ENCODE data around the gene DBH. TPM values are rescaled to one million over a fixed set of nuclear protein-coding genes. Genes with fewer than 3 reads are reported as not detected.

The DBH gene
- total RNA-seq, 3 donors from 2014 or later (not counting 1 experiment from before 2014, with no cell fraction given): not detected

- Histone ChIP-seq H3K27me3 (ENCODE audit: control insufficient read depth, insufficient read depth, low read length) (no peaks in the 10 kb centered on the region), H3K27ac (ENCODE audit: low read length) (no peak overlapping the region), H3K4me1 (ENCODE audit: control insufficient read depth, insufficient read depth, low read length) (peaks cover 28% of the 10 kb centered on the region), H3K4me3 (ENCODE audit: low read length) (no peak overlapping the region), H3K9me3 (ENCODE audit: control insufficient read depth, insufficient read depth, low read length) (no peaks in the 10 kb centered on the region), H3K36me3 (ENCODE audit: control insufficient read depth, insufficient read depth, low read length) (no peaks in the 10 kb centered on the region)
- peak in 1 of 2 donors; percentile 80 for DNase-seq
- intact Hi-C loops (cut with micrococcal nuclease): no loop called here
- Mint-ChIP-seq H3K4me1 (peaks cover 0 to 5% of the 10 kb centered on the region in 2 donors), H3K27me3 (ENCODE audit: low read depth in 2 of 2) (peaks cover 0 to 7% of the 10 kb centered on the region in 2 donors), H3K27ac (no peak overlapping the region), H3K4me3 (no peak overlapping the region), H3K9me3 (no peaks in the 10 kb centered on the region), H3K36me3 (no peaks in the 10 kb centered on the region)
- 43% methylated on average over 33 of the region's 33 CpGs for WGBS (ENCODE audit: insufficient coverage)
- no peak for ATAC-seq
- TF ChIP-seq, protein P1, sequence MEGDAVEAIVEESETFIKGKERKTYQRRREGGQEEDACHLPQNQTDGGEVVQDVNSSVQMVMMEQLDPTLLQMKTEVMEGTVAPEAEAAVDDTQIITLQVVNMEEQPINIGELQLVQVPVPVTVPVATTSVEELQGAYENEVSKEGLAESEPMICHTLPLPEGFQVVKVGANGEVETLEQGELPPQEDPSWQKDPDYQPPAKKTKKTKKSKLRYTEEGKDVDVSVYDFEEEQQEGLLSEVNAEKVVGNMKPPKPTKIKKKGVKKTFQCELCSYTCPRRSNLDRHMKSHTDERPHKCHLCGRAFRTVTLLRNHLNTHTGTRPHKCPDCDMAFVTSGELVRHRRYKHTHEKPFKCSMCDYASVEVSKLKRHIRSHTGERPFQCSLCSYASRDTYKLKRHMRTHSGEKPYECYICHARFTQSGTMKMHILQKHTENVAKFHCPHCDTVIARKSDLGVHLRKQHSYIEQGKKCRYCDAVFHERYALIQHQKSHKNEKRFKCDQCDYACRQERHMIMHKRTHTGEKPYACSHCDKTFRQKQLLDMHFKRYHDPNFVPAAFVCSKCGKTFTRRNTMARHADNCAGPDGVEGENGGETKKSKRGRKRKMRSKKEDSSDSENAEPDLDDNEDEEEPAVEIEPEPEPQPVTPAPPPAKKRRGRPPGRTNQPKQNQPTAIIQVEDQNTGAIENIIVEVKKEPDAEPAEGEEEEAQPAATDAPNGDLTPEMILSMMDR (IDR thresholded peaks at IDR 0.05): no peak
Measured at GRCh38 chr9:133701321-133701980, 65.3 kb downstream of the DBH start.

DNA sequence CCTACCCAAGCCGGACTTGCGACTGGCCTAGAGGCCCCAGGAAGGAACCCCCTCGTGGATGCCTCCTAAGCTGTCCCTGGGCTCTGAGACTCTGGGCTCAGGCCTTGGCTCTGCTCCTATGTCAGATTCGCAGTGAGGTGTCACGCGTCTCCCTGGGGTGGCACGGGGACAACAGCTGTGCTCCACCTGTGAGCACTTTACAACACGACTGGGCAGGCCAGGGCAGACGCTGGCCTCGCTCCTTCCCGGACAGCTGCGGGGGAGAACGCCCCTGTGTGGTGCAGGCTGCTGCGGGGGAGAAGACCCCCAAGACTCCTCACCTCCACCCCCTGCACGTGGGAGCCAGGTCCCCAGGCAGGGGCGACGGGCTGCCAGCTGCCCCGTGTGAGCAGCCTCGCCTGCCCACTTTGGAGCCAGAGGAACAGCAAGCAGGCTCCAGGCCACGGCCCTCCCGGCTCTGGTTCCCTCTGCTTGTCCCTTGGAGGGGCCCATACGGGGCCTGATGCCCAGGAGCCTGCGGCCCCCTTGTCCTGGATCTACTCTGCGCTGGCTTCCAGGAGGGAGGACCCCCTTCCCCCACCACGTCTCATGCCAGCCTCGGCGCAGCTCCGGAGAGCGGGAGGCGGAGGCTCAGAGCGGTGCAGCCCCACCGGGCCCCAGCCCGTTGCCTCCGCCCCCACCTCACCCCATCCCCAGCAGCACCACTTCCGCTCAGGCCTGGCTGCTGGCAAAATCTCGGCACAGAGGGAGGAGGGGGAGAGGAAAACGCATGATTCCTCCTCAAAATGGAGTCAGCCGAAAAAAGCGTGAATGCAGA lies 66.0 kb downstream of the DBH start:
- H3K36me3 Mint-ChIP-seq: no peaks in the 10 kb centered on the region
- peak overlapping the region; percentile 44 for H3K4me3 ChIP-seq (ENCODE audit: low read length)

DNA sequence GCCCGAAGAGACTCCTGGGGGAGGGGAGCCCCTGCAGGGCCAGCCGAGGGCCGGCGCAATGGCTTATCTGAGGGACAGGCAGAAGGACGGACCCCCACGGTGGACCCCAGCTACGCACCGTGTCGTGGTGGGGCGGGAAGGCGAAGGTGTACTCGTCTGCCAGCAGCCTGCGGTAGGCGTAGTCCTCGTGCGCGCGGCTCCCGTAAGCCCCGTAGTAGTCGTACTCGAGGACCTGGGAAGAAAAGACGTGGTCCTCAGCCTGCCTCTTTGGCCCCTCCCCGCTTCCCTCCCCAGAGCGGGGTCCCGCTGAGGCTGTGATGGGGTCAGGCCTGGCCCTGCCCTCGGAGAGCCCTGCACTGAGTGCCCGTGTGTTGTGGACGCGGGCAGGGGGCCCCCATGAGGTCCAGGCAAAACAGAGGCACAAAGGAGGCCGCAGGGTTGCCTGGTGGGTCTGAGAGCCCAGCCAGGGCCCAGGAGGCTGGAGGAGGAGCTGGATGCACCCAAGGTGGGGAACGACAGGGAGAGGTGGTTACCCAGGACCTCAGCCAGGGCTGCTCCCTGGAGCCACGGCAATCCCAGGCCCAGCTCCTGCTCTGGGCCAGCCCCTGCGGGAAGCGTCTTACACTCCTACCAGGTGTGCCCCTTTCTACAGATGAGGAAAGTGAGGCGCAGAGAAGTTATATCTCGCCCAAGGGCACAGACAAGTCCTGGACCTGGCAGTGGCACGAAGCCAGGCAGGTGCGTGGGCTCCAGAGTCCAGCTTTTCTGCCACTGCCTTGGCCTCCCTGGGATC lies 66.8 kb downstream of the DBH start:
- intact Hi-C loops (cut with micrococcal nuclease): no loop called here
- 34% methylated on average over 39 of the region's 39 CpGs for WGBS (ENCODE audit: insufficient coverage)
- peak in 1 of 2 donors; percentile 69 for DNase-seq
- Mint-ChIP-seq H3K36me3 (no peaks in the 10 kb centered on the region), H3K4me1 (peaks cover 0 to 5% of the 10 kb centered on the region in 2 donors), H3K27me3 (ENCODE audit: low read depth in 2 of 2) (peaks cover 0 to 7% of the 10 kb centered on the region in 2 donors), H3K4me3 (peak overlapping the region; percentile 37), H3K27ac (no peak overlapping the region), H3K9me3 (no peaks in the 10 kb centered on the region)
- peak overlapping the region; percentile 11 for H3K27ac ChIP-seq (ENCODE audit: low read length)
- TF ChIP-seq, protein P1 (IDR thresholded peaks at IDR 0.05): no peak
- no peaks in the 10 kb centered on the region for H3K27me3 ChIP-seq (ENCODE audit: control insufficient read depth, insufficient read depth, low read length)
- H3K4me1 ChIP-seq (ENCODE audit: control insufficient read depth, insufficient read depth, low read length): peaks cover 28% of the 10 kb centered on the region
- peak overlapping the region; percentile 44 for H3K4me3 ChIP-seq (ENCODE audit: low read length)
- ATAC-seq: peak in 1 of 3 donors; percentile 16
- H3K36me3 ChIP-seq (ENCODE audit: control insufficient read depth, insufficient read depth, low read length): no peaks in the 10 kb centered on the region
- no peaks in the 10 kb centered on the region for H3K9me3 ChIP-seq (ENCODE audit: control insufficient read depth, insufficient read depth, low read length)

More for the DNA sequence above, 66.0 kb downstream of the DBH start:
- peak in 1 of 2 donors; percentile 87 for DNase-seq
- TF ChIP-seq, protein P1 (IDR thresholded peaks at IDR 0.05): no peak
- intact Hi-C loops (cut with micrococcal nuclease): no loop called here
- Histone ChIP-seq H3K36me3 (ENCODE audit: control insufficient read depth, insufficient read depth, low read length) (no peaks in the 10 kb centered on the region), H3K9me3 (ENCODE audit: control insufficient read depth, insufficient read depth, low read length) (no peaks in the 10 kb centered on the region), H3K4me1 (ENCODE audit: control insufficient read depth, insufficient read depth, low read length) (peaks cover 28% of the 10 kb centered on the region), H3K27ac (ENCODE audit: low read length) (no peak overlapping the region), H3K27me3 (ENCODE audit: control insufficient read depth, insufficient read depth, low read length) (no peaks in the 10 kb centered on the region)
- peak; percentile 54 to 87 (median 70) for ATAC-seq
- no peak overlapping the region for H3K27ac Mint-ChIP-seq
- H3K4me1 Mint-ChIP-seq: peaks cover 0 to 5% of the 10 kb centered on the region in 2 donors
- H3K27me3 Mint-ChIP-seq (ENCODE audit: low read depth in 2 of 2): peaks cover 0 to 7% of the 10 kb centered on the region in 2 donors
- peak overlapping the region; percentile 37 for H3K4me3 Mint-ChIP-seq
- 43% methylated on average over 28 of the region's 39 CpGs for WGBS (ENCODE audit: insufficient coverage)
- H3K9me3 Mint-ChIP-seq: no peaks in the 10 kb centered on the region

Data from natural killer cell (primary cell).